Measurements from ENCODE around the gene CCDC191.

Gene CCDC191

GRCh38 chr3:114081037-114081436 lies 24.7 kb upstream of the CCDC191 start:
- no peak for TF ChIP-seq EZH2phosphoT487 (IDR thresholded peaks at IDR 0.05; ENCODE audit: borderline replicate concordance, low read length)
- Histone ChIP-seq H3K36me3 (ENCODE audit: control insufficient read depth, low read length) (peaks cover 95% of the 10 kb centered on the region), H3K27ac (ENCODE audit: low read depth, low read length) (no peak overlapping the region), H3K4me1 (ENCODE audit: control insufficient read depth, low read length) (no peaks in the 10 kb centered on the region), H3K4me2 (ENCODE audit: low read length) (no peak overlapping the region), H3K9me2 (replicated peaks; ENCODE audit: control insufficient read depth, low read length) (no peaks in the 10 kb centered on the region), H3K4me3 (ENCODE audit: low read length) (no peak overlapping the region), H4K20me1 (ENCODE audit: control insufficient read depth, insufficient read depth, low read depth, low read length) (no peaks in the 10 kb centered on the region), H3F3A (ENCODE audit: control insufficient read depth, insufficient read depth) (no peaks in the 10 kb centered on the region), H3K79me2 (ENCODE audit: control insufficient read depth, low read length) (peaks cover 2% of the 10 kb centered on the region; the same call in 1 of the 2 replicates), H3K9me3 (ENCODE audit: control insufficient read depth, insufficient read depth, low read length) (no peaks in the 10 kb centered on the region), H3K27me3 (ENCODE audit: control insufficient read depth, low read length) (no peaks in the 10 kb centered on the region)

GRCh38 chr3:114080201-114080600 lies 23.9 kb upstream of the CCDC191 start:
- no peak for TF ChIP-seq EZH2phosphoT487 (IDR thresholded peaks at IDR 0.05; ENCODE audit: borderline replicate concordance, low read length)
- TF ChIP-seq, protein P1, sequence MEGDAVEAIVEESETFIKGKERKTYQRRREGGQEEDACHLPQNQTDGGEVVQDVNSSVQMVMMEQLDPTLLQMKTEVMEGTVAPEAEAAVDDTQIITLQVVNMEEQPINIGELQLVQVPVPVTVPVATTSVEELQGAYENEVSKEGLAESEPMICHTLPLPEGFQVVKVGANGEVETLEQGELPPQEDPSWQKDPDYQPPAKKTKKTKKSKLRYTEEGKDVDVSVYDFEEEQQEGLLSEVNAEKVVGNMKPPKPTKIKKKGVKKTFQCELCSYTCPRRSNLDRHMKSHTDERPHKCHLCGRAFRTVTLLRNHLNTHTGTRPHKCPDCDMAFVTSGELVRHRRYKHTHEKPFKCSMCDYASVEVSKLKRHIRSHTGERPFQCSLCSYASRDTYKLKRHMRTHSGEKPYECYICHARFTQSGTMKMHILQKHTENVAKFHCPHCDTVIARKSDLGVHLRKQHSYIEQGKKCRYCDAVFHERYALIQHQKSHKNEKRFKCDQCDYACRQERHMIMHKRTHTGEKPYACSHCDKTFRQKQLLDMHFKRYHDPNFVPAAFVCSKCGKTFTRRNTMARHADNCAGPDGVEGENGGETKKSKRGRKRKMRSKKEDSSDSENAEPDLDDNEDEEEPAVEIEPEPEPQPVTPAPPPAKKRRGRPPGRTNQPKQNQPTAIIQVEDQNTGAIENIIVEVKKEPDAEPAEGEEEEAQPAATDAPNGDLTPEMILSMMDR (IDR thresholded peaks at IDR 0.05; ENCODE audit: low read depth, low read length, poor library complexity, severe bottlenecking), result no peak
- Histone ChIP-seq H3F3A (ENCODE audit: control insufficient read depth, insufficient read depth) (no peaks in the 10 kb centered on the region), H4K20me1 (ENCODE audit: control insufficient read depth, insufficient read depth, low read depth, low read length) (no peaks in the 10 kb centered on the region), H3K27me3 (ENCODE audit: control insufficient read depth, low read length) (no peaks in the 10 kb centered on the region), H3K4me2 (ENCODE audit: low read length) (no peak overlapping the region), H3K27ac (ENCODE audit: low read depth, low read length) (no peak overlapping the region), H3K9me3 (ENCODE audit: control insufficient read depth, insufficient read depth, low read length) (no peaks in the 10 kb centered on the region), H3K79me2 (ENCODE audit: control insufficient read depth, low read length) (no peaks in the 10 kb centered on the region; the same call in 1 of the 2 replicates), H3K9me2 (replicated peaks; ENCODE audit: control insufficient read depth, low read length) (no peaks in the 10 kb centered on the region), H3K4me1 (ENCODE audit: control insufficient read depth, low read length) (no peaks in the 10 kb centered on the region), H3K4me3 (ENCODE audit: low read length) (no peak overlapping the region), H3K36me3 (ENCODE audit: control insufficient read depth, low read length) (peaks cover 95% of the 10 kb centered on the region)

DNA sequence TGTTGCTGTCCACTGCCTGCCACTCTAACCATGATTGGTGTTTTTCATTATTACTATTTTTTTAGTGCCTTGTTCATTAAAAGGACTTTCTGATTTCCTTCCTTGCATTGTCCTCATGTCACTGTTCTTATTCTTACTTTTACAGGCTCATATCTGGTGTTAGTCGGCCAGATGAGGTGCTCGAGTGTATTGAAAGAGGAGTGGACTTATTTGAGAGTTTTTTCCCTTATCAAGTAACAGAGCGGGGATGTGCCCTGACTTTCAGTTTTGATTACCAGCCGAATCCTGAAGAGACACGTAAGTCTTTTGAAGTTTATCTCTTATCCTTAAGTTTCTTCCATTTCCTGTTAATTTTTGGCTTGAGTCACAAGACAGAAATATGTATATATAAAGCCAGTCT lies 23.4 kb upstream of the CCDC191 start:
- Histone ChIP-seq H3K4me2 (ENCODE audit: low read length) (no peak overlapping the region), H3K4me3 (ENCODE audit: low read length) (no peak overlapping the region), H3K9me2 (replicated peaks; ENCODE audit: control insufficient read depth, low read length) (no peaks in the 10 kb centered on the region), H3K4me1 (ENCODE audit: control insufficient read depth, low read length) (no peaks in the 10 kb centered on the region), H3K27me3 (ENCODE audit: control insufficient read depth, low read length) (no peaks in the 10 kb centered on the region), H4K20me1 (ENCODE audit: control insufficient read depth, insufficient read depth, low read depth, low read length) (no peaks in the 10 kb centered on the region), H3F3A (ENCODE audit: control insufficient read depth, insufficient read depth) (no peaks in the 10 kb centered on the region), H3K27ac (ENCODE audit: low read depth, low read length) (no peak overlapping the region), H3K79me2 (ENCODE audit: control insufficient read depth, low read length) (no peaks in the 10 kb centered on the region; the same call in 1 of the 2 replicates), H3K36me3 (ENCODE audit: control insufficient read depth, low read length) (peaks cover 96% of the 10 kb centered on the region), H3K9me3 (ENCODE audit: control insufficient read depth, insufficient read depth, low read length) (no peaks in the 10 kb centered on the region)
- TF ChIP-seq, protein P1 (IDR thresholded peaks at IDR 0.05; ENCODE audit: low read depth, low read length, poor library complexity, severe bottlenecking), result no peak
- TF ChIP-seq EZH2phosphoT487 (IDR thresholded peaks at IDR 0.05; ENCODE audit: borderline replicate concordance, low read length), result no peak

GRCh38 chr3:114078126-114078525 lies 21.8 kb upstream of the CCDC191 start:
- TF ChIP-seq, protein P1 (IDR thresholded peaks at IDR 0.05; ENCODE audit: low read depth, low read length, poor library complexity, severe bottlenecking), result no peak
- TF ChIP-seq EZH2phosphoT487 (IDR thresholded peaks at IDR 0.05; ENCODE audit: borderline replicate concordance, low read length), result no peak
- Histone ChIP-seq H3K4me1 (ENCODE audit: control insufficient read depth, low read length) (no peaks in the 10 kb centered on the region), H3K4me2 (ENCODE audit: low read length) (no peak overlapping the region), H3K27ac (ENCODE audit: low read depth, low read length) (no peak overlapping the region), H3F3A (ENCODE audit: control insufficient read depth, insufficient read depth) (no peaks in the 10 kb centered on the region), H3K79me2 (ENCODE audit: control insufficient read depth, low read length) (no peaks in the 10 kb centered on the region; the same call in 1 of the 2 replicates), H3K36me3 (ENCODE audit: control insufficient read depth, low read length) (peaks cover 97% of the 10 kb centered on the region), H3K9me2 (replicated peaks; ENCODE audit: control insufficient read depth, low read length) (no peaks in the 10 kb centered on the region), H4K20me1 (ENCODE audit: control insufficient read depth, insufficient read depth, low read depth, low read length) (no peaks in the 10 kb centered on the region), H3K9me3 (ENCODE audit: control insufficient read depth, insufficient read depth, low read length) (no peaks in the 10 kb centered on the region), H3K4me3 (ENCODE audit: low read length) (no peak overlapping the region), H3K27me3 (ENCODE audit: control insufficient read depth, low read length) (no peaks in the 10 kb centered on the region)

Measured in DOHH2 (cell line).